HepG2 (cell line): Measurements from ENCODE around the gene FBXO28. TPM values are rescaled to one million over a fixed set of nuclear protein-coding genes. Genes with fewer than 3 reads are reported as not detected.

Source experiments
- ATAC-seq: fragments of 200-7000 bp; cut with Tn5 transposase; 3 replicates; pipeline ENCODE4 v1.9.1; 2020; ENCODE audit warnings: mild to moderate bottlenecking, moderate library complexity
- BruUV-seq: library from RNA; stranded (reverse); fragments of 400-500 nt; replicated peaks from 2 replicates; lab custom pipeline; 2021; lab: Mats Ljungman, UMichigan
- CTCF ChIA-PET: fragments of 300-600 bp; formaldehyde crosslinking; extraction: SDS; loops from one replicate; lab custom pipeline; 2021; ENCODE audit warnings: low total read pairs, inconsistent platforms, low intra/inter-chr PET ratio; lab: Yijun Ruan, JAX
- POLR2A ChIA-PET: fragments of 350-600 bp; sonication (Branson Sonifier 250); formaldehyde crosslinking; loops from one replicate; lab custom pipeline; 2020; ENCODE audit warnings: antibody characterized with exemption, inconsistent platforms; lab: Yijun Ruan, JAX
- DNase-seq: peaks from one replicate; pipeline ENCODE4 v3.0.0-alpha.2; 2015; ENCODE audit warnings: low spot score
- FAIRE-seq: peaks from 3 replicates; lab custom pipeline; 2011; peaks lifted over from hg19 to GRCh38; lab: Jason Lieb, UNC
- H2AFZ ChIP-seq: one replicate; pipeline ENCODE4 v1.6.1; 2011; ENCODE audit warnings: low read length, inconsistent platforms
- H3K27ac ChIP-seq: fragments of 300-600 bp; 3 replicates; pipeline ENCODE4 v1.8.0; 2011; ENCODE audit warnings: mixed run types, mild to moderate bottlenecking, mixed read lengths, low read length, inconsistent platforms; ENCODE audit not compliant: insufficient read depth; ENCODE audit errors: extremely low read length
- H3K27me3 ChIP-seq, 2 experiments: fragments of 200-600 bp in 1 of 2; 2 replicates in 1 of 2; 3 replicates in 1 of 2; pipeline versions ENCODE4 v1.6.0 to v1.8.0; 2011; ENCODE audit warnings: low read length in 2 of 2, mild to moderate bottlenecking in 2 of 2, moderate library complexity in 2 of 2, inconsistent platforms in 1 of 2; ENCODE audit not compliant: insufficient read depth in 2 of 2, control insufficient read depth in 1 of 2
- H3K36me3 ChIP-seq, 2 experiments: fragments of 200-600 bp in 1 of 2; replicated peaks in 1 of 2; 2 replicates in 1 of 2; 3 replicates in 1 of 2; pipeline versions ENCODE4 v1.5.1 to v1.8.0; 2011; ENCODE audit warnings: low read length in 2 of 2, inconsistent platforms in 1 of 2; ENCODE audit not compliant: insufficient read depth in 2 of 2, control insufficient read depth in 1 of 2
- H3K4me1 ChIP-seq: 2 replicates; pipeline ENCODE4 v1.5.1; 2012; ENCODE audit warnings: low read length, inconsistent platforms; ENCODE audit not compliant: insufficient read depth
- H3K4me2 ChIP-seq: 2 replicates; pipeline ENCODE4 v1.6.0; 2011; ENCODE audit warnings: low read depth, low read length, inconsistent platforms
- H3K4me3 ChIP-seq, 3 experiments: fragments of 200-600 bp in 1 of 3; sonication (generic), shearing (Covaris generic) in 1 of 3; replicated peaks in 1 of 3; 2 replicates each; pipeline ENCODE4 v1.5.1; 2011 to 2016; ENCODE audit warnings: low read length in 3 of 3, inconsistent platforms in 2 of 3, low read depth in 2 of 3, mild to moderate bottlenecking in 2 of 3, control low read depth in 1 of 3, mixed read lengths in 1 of 3; ENCODE audit not compliant: insufficient read depth in 1 of 3
- H3K79me2 ChIP-seq: one replicate; pipeline ENCODE4 v1.6.1; 2011; ENCODE audit warnings: low read length, inconsistent platforms; ENCODE audit not compliant: insufficient read depth
- H3K9ac ChIP-seq: 2 replicates; pipeline ENCODE4 v1.6.0; 2011; ENCODE audit warnings: mild to moderate bottlenecking, low read depth, low read length, inconsistent platforms; ENCODE audit not compliant: insufficient read depth
- H3K9me3 ChIP-seq: 2 replicates; pipeline ENCODE4 v1.5.1; 2012; ENCODE audit warnings: mild to moderate bottlenecking, low read length
- H4K20me1 ChIP-seq: 2 replicates; pipeline ENCODE4 v1.6.0; 2011; ENCODE audit warnings: inconsistent platforms, mild to moderate bottlenecking, low read length, moderate library complexity; ENCODE audit not compliant: insufficient read depth
- RFX5 ChIP-seq: IDR thresholded peaks from 2 replicates; pipeline ENCODE4 v1.6.1; 2011; ENCODE audit warnings: low read depth, low read length, improper control_type of control experiment
- ZNF205 ChIP-seq: IDR thresholded peaks from 2 replicates; pipeline ENCODE4 v1.6.1; 2018; ENCODE audit warnings: missing biosample characterization, missing genetic modification reagents
- ZNF891 ChIP-seq: sonication (generic); formaldehyde crosslinking; IDR thresholded peaks from 2 replicates; pipeline ENCODE4 v1.5.0; 2020; ENCODE audit warnings: mild to moderate bottlenecking, missing genetic modification reagents
- WGBS: methylation state at CpG from one replicate; pipeline ENCODE4 v1.1.6; 2017; ENCODE audit warnings: low lambda C conversion rate; 5-methylcytosine and 5-hydroxymethylcytosine counted together
- in situ Hi-C: cut with HindIII; loops from 2 replicates; pipeline ENCODE4 v1.10.0; 2017; ENCODE audit warnings: low pct_unique_long_range_greater_than_20kb; ENCODE audit not compliant: extremely low pct_ligation_motif_present
- intact Hi-C: fragments of 100-400 bp; cut with micrococcal nuclease; formaldehyde crosslinking; loops from one replicate; pipeline ENCODE4 v1.10.0; 2022; ENCODE audit not compliant: unreplicated experiment
- polyA plus RNA-seq, 8 experiments: library from polyadenylated mRNA; depleted of rRNA in 3 of 8; stranded (reverse) in 7 of 8; unstranded in 1 of 8; fragments of >200 nt; fragmentation: Illumina TruSeq in 4 of 8; extraction: Trizol in 4 of 8; gene quantifications; 2 replicates each; pipeline versions ENCODE4 v1.2.1 to v1.2.3, GENCODE V29; 2011 to 2016; ENCODE audit warnings: low read depth in 4 of 8, missing spikeins in 1 of 8, mixed read lengths in 1 of 8; ENCODE audit not compliant: insufficient read depth in 1 of 8
- total RNA-seq, 5 experiments: library from RNA; depleted of rRNA; stranded (reverse); fragments of >200 nt; fragmentation: Illumina TruSeq; extraction: Trizol; gene quantifications; 2 replicates each; pipeline ENCODE4 v1.2.3, GENCODE V29; 2016; ENCODE audit warnings: low read depth in 1 of 5
- TF ChIP-seq, protein P1 (sequence below): sonication (generic); formaldehyde crosslinking; IDR thresholded peaks from 2 replicates; pipeline ENCODE4 v1.5.0; 2020; ENCODE audit warnings: mild to moderate bottlenecking, missing genetic modification reagents
- TF ChIP-seq, protein P2 (sequence below): sonication (generic); formaldehyde crosslinking; IDR thresholded peaks from 2 replicates; pipeline ENCODE4 v1.4.0; 2020; ENCODE audit warnings: mild to moderate bottlenecking, missing genetic modification reagents

The FBXO28 gene
- total and polyA plus RNA-seq, 2 of the 13 experiments (the other 11 are each of a cell fraction or from before 2014, with no cell fraction given): 8.5 to 29.1 TPM

DNA sequence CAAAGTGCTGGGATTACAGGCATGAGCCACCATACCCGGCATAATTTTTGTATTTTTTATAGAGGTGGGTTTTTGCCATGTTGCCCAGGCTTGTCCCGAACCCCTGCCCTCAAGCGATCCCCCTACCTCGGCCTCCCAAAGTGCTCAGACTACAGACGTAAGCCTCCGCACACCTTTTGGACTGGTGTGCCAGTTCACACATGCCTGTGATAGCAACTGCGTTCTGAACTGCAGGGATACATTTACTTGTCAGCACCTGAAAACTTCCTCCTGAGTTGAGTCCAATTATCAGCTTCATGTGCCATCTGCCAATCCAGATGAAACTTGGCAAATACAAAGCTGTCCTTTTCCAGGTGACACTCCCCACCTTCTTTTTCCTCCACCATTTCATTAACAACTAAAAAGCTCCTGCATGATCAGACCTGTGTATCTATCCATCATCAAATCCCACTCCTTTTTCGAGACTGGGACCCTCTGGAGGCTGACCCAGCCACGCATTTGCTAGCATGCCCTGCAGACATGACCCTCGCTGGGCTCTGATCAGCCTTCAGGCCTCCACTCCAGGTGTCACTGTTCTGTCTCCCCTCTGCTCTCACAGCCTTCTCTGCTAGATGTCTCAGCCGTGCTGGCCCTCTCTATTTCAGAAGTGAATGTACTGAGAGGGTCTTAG is 67.0 kb downstream of the FBXO28 start:
- FAIRE-seq (no peak), DNase-seq (no peak)
- H4K20me1 ChIP-seq: 0 out of 2 replicates have a peak, but pooled peaks cover under 1% of the 10 kb centered on the region
- no peak overlapping the region for H3K27ac ChIP-seq
- H3K79me2 ChIP-seq: peaks cover 5% of the 10 kb centered on the region
- POLR2A ChIA-PET: no interaction called here
- no peak overlapping the region for H2AFZ ChIP-seq
- BruUV-seq: no TSS peak
- no peak overlapping the region for H3K9ac ChIP-seq
- TF ChIP-seq ZNF205 (CRISPR knock-in tag): no peak
- TF ChIP-seq, protein P1, sequence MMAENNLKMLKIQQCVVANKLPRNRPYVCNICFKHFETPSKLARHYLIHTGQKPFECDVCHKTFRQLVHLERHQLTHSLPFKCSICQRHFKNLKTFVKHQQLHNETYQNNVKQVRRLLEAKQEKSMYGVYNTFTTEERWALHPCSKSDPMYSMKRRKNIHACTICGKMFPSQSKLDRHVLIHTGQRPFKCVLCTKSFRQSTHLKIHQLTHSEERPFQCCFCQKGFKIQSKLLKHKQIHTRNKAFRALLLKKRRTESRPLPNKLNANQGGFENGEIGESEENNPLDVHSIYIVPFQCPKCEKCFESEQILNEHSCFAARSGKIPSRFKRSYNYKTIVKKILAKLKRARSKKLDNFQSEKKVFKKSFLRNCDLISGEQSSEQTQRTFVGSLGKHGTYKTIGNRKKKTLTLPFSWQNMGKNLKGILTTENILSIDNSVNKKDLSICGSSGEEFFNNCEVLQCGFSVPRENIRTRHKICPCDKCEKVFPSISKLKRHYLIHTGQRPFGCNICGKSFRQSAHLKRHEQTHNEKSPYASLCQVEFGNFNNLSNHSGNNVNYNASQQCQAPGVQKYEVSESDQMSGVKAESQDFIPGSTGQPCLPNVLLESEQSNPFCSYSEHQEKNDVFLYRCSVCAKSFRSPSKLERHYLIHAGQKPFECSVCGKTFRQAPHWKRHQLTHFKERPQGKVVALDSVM (CRISPR knock-in tag): peak; percentile 50; the same call in 1 of the 2 replicates
- TF ChIP-seq RFX5: no peak
- no peak for TF ChIP-seq ZNF891 (CRISPR knock-in tag)
- TF ChIP-seq, protein P2, sequence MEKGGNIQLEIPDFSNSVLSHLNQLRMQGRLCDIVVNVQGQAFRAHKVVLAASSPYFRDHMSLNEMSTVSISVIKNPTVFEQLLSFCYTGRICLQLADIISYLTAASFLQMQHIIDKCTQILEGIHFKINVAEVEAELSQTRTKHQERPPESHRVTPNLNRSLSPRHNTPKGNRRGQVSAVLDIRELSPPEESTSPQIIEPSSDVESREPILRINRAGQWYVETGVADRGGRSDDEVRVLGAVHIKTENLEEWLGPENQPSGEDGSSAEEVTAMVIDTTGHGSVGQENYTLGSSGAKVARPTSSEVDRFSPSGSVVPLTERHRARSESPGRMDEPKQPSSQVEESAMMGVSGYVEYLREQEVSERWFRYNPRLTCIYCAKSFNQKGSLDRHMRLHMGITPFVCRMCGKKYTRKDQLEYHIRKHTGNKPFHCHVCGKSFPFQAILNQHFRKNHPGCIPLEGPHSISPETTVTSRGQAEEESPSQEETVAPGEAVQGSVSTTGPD (CRISPR knock-in tag): no peak
- TF ChIP-seq, all 625 proteins: peak for 1
- H3K27me3 ChIP-seq: no peaks in the 10 kb centered on the region
- intact Hi-C loops: no loop called here
- 56% methylated on average over 11 of the region's 11 CpGs for WGBS
- no peak for ATAC-seq
- H3K9me3 ChIP-seq: no peaks in the 10 kb centered on the region
- H3K4me1 ChIP-seq: peaks cover 22% of the 10 kb centered on the region
- peak overlapping the region in 1 of 3 experiments; percentile 12; a peak in 1 of 6 replicates for H3K4me3 ChIP-seq
- CTCF ChIA-PET: no interaction called here
- in situ Hi-C loops: no loop called here
- H3K4me2 ChIP-seq: peak overlapping the region; percentile 75
- H3K36me3 ChIP-seq: no peaks in the 10 kb centered on the region
